Peyer's patch (tissue), 4 donors: ENCODE results near the gene P4HA1.
"Not testable (repeated sequence)": the region's sequence is repeated elsewhere in the genome, so short reads cannot be mapped to it uniquely, and the experiment has no call there.

Experiments
- CTCF ChIP-seq, 6 experiments: fragments of 450-650 bp in 4 of 6; fragments of 200-600 bp in 2 of 6; sonication (generic) in 1 of 6; IDR thresholded peaks; one replicate each; pipeline ENCODE4 v1.5.1; 2017 to 2019; ENCODE audit warnings: antibody characterized with exemption in 6 of 6, mild to moderate bottlenecking in 3 of 6, moderate library complexity in 1 of 6
- POLR2A ChIP-seq, 2 donors: fragments of 450-650 bp; IDR thresholded peaks; one replicate each; pipeline ENCODE4 v1.5.1; 2017; ENCODE audit warnings: antibody characterized with exemption in 2 of 2, mild to moderate bottlenecking in 2 of 2, moderate library complexity in 2 of 2

DNA sequence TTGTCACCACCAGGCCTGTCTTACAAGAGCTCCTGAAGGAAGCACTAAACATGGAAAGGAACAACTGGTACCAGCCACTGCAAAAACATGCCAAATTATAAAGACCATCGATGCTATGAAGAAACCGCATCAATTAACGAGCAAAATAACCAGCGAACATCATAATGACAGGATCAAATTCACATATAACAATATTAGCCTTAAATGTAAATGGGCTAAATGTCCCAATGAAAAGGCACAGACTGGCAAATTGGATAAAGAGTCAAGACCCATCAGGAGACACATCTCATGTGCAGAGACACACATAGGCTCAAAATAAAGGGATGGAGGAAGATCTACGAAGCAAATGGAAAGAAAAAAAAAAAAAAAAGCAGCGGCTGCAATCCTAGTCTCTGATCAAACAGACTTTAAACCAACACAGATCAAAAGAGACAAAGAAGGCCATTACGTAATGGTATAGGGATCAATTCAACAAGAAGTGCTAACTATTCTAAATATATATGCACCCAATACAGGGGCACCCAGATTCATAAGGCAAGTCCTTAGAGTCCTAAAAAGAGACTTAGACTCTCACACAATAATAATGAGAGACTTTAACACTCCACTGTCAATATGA lies 73.1 kb downstream of the P4HA1 start:
- TF ChIP-seq CTCF, POLR2A (IDR thresholded peaks at IDR 0.05): not testable (repeated sequence)
